Muscle of leg (tissue), 11 donors: ENCODE data around the gene RHCG. TPM values are rescaled to one million over a fixed set of nuclear protein-coding genes. Genes with fewer than 3 reads are reported as not detected.

Experiments used
- DNase-seq: peaks from one replicate; pipeline ENCODE4 v3.0.0; 2013
- H3K27ac ChIP-seq: one replicate; pipeline ENCODE4 v1.5.1; 2013; ENCODE audit warnings: mild to moderate bottlenecking, low read length, control low read depth
- H3K27me3 ChIP-seq: one replicate; pipeline ENCODE4 v1.6.1; 2013; ENCODE audit warnings: low read length; ENCODE audit not compliant: control insufficient read depth, insufficient read depth
- H3K36me3 ChIP-seq: one replicate; pipeline ENCODE4 v1.6.1; 2013; ENCODE audit warnings: low read length; ENCODE audit not compliant: control insufficient read depth, insufficient read depth
- H3K4me1 ChIP-seq: one replicate; pipeline ENCODE4 v1.6.1; 2013; ENCODE audit warnings: low read length; ENCODE audit not compliant: control insufficient read depth, insufficient read depth
- H3K4me3 ChIP-seq: one replicate; pipeline ENCODE4 v1.5.1; 2013; ENCODE audit warnings: low read length, control low read depth
- H3K9me3 ChIP-seq: replicated peaks from 2 replicates; pipeline ENCODE4 v1.6.1; 2013; ENCODE audit warnings: low read depth, low read length; ENCODE audit not compliant: control insufficient read depth
- WGBS: methylation state at CpG from one replicate; pipeline ENCODE4 v1.1.5; 2013; ENCODE audit warnings: missing lambda C conversion rate; ENCODE audit not compliant: insufficient coverage; 5-methylcytosine and 5-hydroxymethylcytosine counted together
- polyA plus RNA-seq, 8 donors: library from polyadenylated mRNA; unstranded; fragments of 120-200 nt; gene quantifications; one replicate each; pipeline versions ENCODE4 v1.2.1 to v1.2.3, GENCODE V29; 2013; ENCODE audit warnings: inconsistent platforms in 1 of 8, low replicate concordance in 1 of 8; ENCODE audit not compliant: insufficient read length in 8 of 8, insufficient read depth in 1 of 8
- total RNA-seq: library from RNA; stranded (reverse); fragments of 120-200 nt; gene quantifications from one replicate; pipeline ENCODE4 v1.2.4, GENCODE V29; 2013

RHCG gene
- total and polyA plus RNA-seq, 9 donors, result 0.18 to 0.93 TPM; not detected in 7

- H3K36me3 ChIP-seq, result no peaks in the 10 kb centered on the region
- H3K4me3 ChIP-seq, result no peak overlapping the region
- WGBS, result 87% methylated on average over 6 of the region's 7 CpGs
- H3K9me3 ChIP-seq, result no peaks in the 10 kb centered on the region
- no peak for DNase-seq
- no peak overlapping the region for H3K27ac ChIP-seq
- H3K4me1 ChIP-seq, result no peaks in the 10 kb centered on the region
- H3K27me3 ChIP-seq, result no peaks in the 10 kb centered on the region
Measured at GRCh38 chr15:89526181-89526580, 29.8 kb upstream of the RHCG start.

GRCh38 chr15:89524184-89524583 lies 27.8 kb upstream of the RHCG start:
- Histone ChIP-seq H3K27me3 (peaks cover under 1% of the 10 kb centered on the region), H3K36me3 (no peaks in the 10 kb centered on the region), H3K4me3 (no peak overlapping the region), H3K4me1 (no peaks in the 10 kb centered on the region), H3K27ac (no peak overlapping the region), H3K9me3 (no peaks in the 10 kb centered on the region)
- WGBS, result no CpG with 5 or more reads among the region's 1 CpG
- no peak for DNase-seq

- WGBS, result 78% methylated on average over 1 of the region's 2 CpGs
- H3K27ac ChIP-seq, result no peak overlapping the region
Measured at GRCh38 chr15:89523101-89523500, 26.7 kb upstream of the RHCG start.

GRCh38 chr15:89521605-89522004 lies 25.2 kb upstream of the RHCG start:
- WGBS, result no CpG with 5 or more reads among the region's 1 CpG
- Histone ChIP-seq H3K27ac (no peak overlapping the region), H3K27me3 (peaks cover 2% of the 10 kb centered on the region), H3K4me3 (no peak overlapping the region), H3K4me1 (no peaks in the 10 kb centered on the region), H3K36me3 (no peaks in the 10 kb centered on the region), H3K9me3 (no peaks in the 10 kb centered on the region)
- DNase-seq, result no peak

More at GRCh38 chr15:89523101-89523500, 26.7 kb upstream of the RHCG start:
- Histone ChIP-seq H3K9me3 (no peaks in the 10 kb centered on the region), H3K36me3 (no peaks in the 10 kb centered on the region), H3K27me3 (peaks cover 2% of the 10 kb centered on the region), H3K4me3 (no peak overlapping the region), H3K4me1 (no peaks in the 10 kb centered on the region)
- DNase-seq, result no peak

- 40% methylated on average over 1 of the region's 4 CpGs for WGBS
- Histone ChIP-seq H3K27ac (no peak overlapping the region), H3K36me3 (no peaks in the 10 kb centered on the region), H3K4me1 (no peaks in the 10 kb centered on the region), H3K4me3 (no peak overlapping the region), H3K9me3 (no peaks in the 10 kb centered on the region), H3K27me3 (peaks cover 7% of the 10 kb centered on the region)
- DNase-seq, result no peak
Measured at GRCh38 chr15:89515477-89515876, 19.1 kb upstream of the RHCG start.

GRCh38 chr15:89514596-89515406 lies 18.4 kb upstream of the RHCG start:
- H3K27me3 ChIP-seq, result peaks cover 7% of the 10 kb centered on the region
- H3K36me3 ChIP-seq, result no peaks in the 10 kb centered on the region
- no peaks in the 10 kb centered on the region for H3K9me3 ChIP-seq
- no peaks in the 10 kb centered on the region for H3K4me1 ChIP-seq
- WGBS, result 69% methylated on average over 1 of the region's 6 CpGs
- no peak overlapping the region for H3K27ac ChIP-seq
- H3K4me3 ChIP-seq, result no peak overlapping the region
- DNase-seq, result no peak

GRCh38 chr15:89514186-89514585 lies 17.8 kb upstream of the RHCG start:
- H3K9me3 ChIP-seq, result no peaks in the 10 kb centered on the region
- peaks cover 6% of the 10 kb centered on the region for H3K27me3 ChIP-seq
- DNase-seq, result no peak
- no peaks in the 10 kb centered on the region for H3K36me3 ChIP-seq
- no CpG with 5 or more reads among the region's 7 CpGs for WGBS
- H3K27ac ChIP-seq, result no peak overlapping the region
- H3K4me1 ChIP-seq, result no peaks in the 10 kb centered on the region
- H3K4me3 ChIP-seq, result no peak overlapping the region

- Histone ChIP-seq H3K9me3 (no peaks in the 10 kb centered on the region), H3K4me1 (no peaks in the 10 kb centered on the region), H3K27ac (no peak overlapping the region), H3K36me3 (no peaks in the 10 kb centered on the region), H3K27me3 (peaks cover 5% of the 10 kb centered on the region), H3K4me3 (no peak overlapping the region)
- WGBS, result 94% methylated on average over 1 of the region's 3 CpGs
- DNase-seq, result no peak
Measured at GRCh38 chr15:89513284-89513683, 16.9 kb upstream of the RHCG start.

GRCh38 chr15:89512631-89513030 lies 16.2 kb upstream of the RHCG start:
- Histone ChIP-seq H3K4me3 (no peak overlapping the region), H3K27ac (no peak overlapping the region), H3K27me3 (peaks cover 5% of the 10 kb centered on the region), H3K9me3 (no peaks in the 10 kb centered on the region), H3K4me1 (no peaks in the 10 kb centered on the region), H3K36me3 (no peaks in the 10 kb centered on the region)
- 72% methylated on average over 3 of the region's 4 CpGs for WGBS
- no peak for DNase-seq

- no peaks in the 10 kb centered on the region for H3K4me1 ChIP-seq
- DNase-seq, result no peak
- H3K27me3 ChIP-seq, result no peaks in the 10 kb centered on the region
- H3K27ac ChIP-seq, result no peak overlapping the region
- no peak overlapping the region for H3K4me3 ChIP-seq
- H3K36me3 ChIP-seq, result no peaks in the 10 kb centered on the region
- WGBS, result 90% methylated on average over 2 of the region's 4 CpGs
- no peaks in the 10 kb centered on the region for H3K9me3 ChIP-seq
Measured at GRCh38 chr15:89506026-89506686, 9.8 kb upstream of the RHCG start.
